ENCODE results near the gene HECW1.

GRCh38 chr7:43234968-43235367 lies 122.5 kb downstream of the HECW1 start:
- no peak for TF ChIP-seq TAF1 (IDR thresholded peaks at IDR 0.05; ENCODE audit: borderline replicate concordance, insufficient read depth, low read length)
- no peak for TF ChIP-seq POLR2AphosphoS5 (IDR thresholded peaks at IDR 0.05; ENCODE audit: low read depth, low read length)
